ENCODE data around the gene CROCC2.

The CROCC2 gene

GRCh38 chr2:240884221-240884620 lies 21.9 kb upstream of the CROCC2 start:
- no peaks in the 10 kb centered on the region for H3F3A ChIP-seq (ENCODE audit: control insufficient read depth, insufficient read depth)
- peaks cover 3% of the 10 kb centered on the region; the same call in 1 of the 2 replicates for H3K27me3 ChIP-seq (ENCODE audit: control insufficient read depth, low read length)
- H3K4me1 ChIP-seq (ENCODE audit: control insufficient read depth, low read length): peaks cover 5% of the 10 kb centered on the region; the same call in 1 of the 2 replicates
- no peak overlapping the region for H3K4me2 ChIP-seq (ENCODE audit: low read length)
- H3K9me3 ChIP-seq (ENCODE audit: control insufficient read depth, insufficient read depth, low read length): no peaks in the 10 kb centered on the region
- no peak overlapping the region for H3K4me3 ChIP-seq (ENCODE audit: low read length)
- no peaks in the 10 kb centered on the region for H3K9me2 ChIP-seq (replicated peaks; ENCODE audit: control insufficient read depth, low read length)
- TF ChIP-seq CTCF (IDR thresholded peaks at IDR 0.05; ENCODE audit: low read depth, low read length, poor library complexity, severe bottlenecking) (no peak), EZH2phosphoT487 (IDR thresholded peaks at IDR 0.05; ENCODE audit: borderline replicate concordance, low read length) (no peak)
- no peaks in the 10 kb centered on the region for H3K79me2 ChIP-seq (ENCODE audit: control insufficient read depth, low read length)
- H3K36me3 ChIP-seq (ENCODE audit: control insufficient read depth, low read length): no peaks in the 10 kb centered on the region
- no peak overlapping the region for H3K27ac ChIP-seq (ENCODE audit: low read depth, low read length)
- no peaks in the 10 kb centered on the region for H4K20me1 ChIP-seq (ENCODE audit: control insufficient read depth, insufficient read depth, low read depth, low read length)

GRCh38 chr2:240884745-240885144 lies 21.4 kb upstream of the CROCC2 start:
- Histone ChIP-seq H3K4me1 (ENCODE audit: control insufficient read depth, low read length) (peaks cover 5% of the 10 kb centered on the region; the same call in 1 of the 2 replicates), H3K36me3 (ENCODE audit: control insufficient read depth, low read length) (no peaks in the 10 kb centered on the region), H3K27ac (ENCODE audit: low read depth, low read length) (no peak overlapping the region), H3K9me2 (replicated peaks; ENCODE audit: control insufficient read depth, low read length) (no peaks in the 10 kb centered on the region), H3K4me2 (ENCODE audit: low read length) (no peak overlapping the region), H4K20me1 (ENCODE audit: control insufficient read depth, insufficient read depth, low read depth, low read length) (no peaks in the 10 kb centered on the region), H3K9me3 (ENCODE audit: control insufficient read depth, insufficient read depth, low read length) (no peaks in the 10 kb centered on the region), H3K27me3 (ENCODE audit: control insufficient read depth, low read length) (peaks cover 3% of the 10 kb centered on the region; the same call in 1 of the 2 replicates), H3K79me2 (ENCODE audit: control insufficient read depth, low read length) (no peaks in the 10 kb centered on the region), H3K4me3 (ENCODE audit: low read length) (no peak overlapping the region), H3F3A (ENCODE audit: control insufficient read depth, insufficient read depth) (no peaks in the 10 kb centered on the region)
- TF ChIP-seq CTCF (IDR thresholded peaks at IDR 0.05; ENCODE audit: low read depth, low read length, poor library complexity, severe bottlenecking) (no peak), EZH2phosphoT487 (IDR thresholded peaks at IDR 0.05; ENCODE audit: borderline replicate concordance, low read length) (no peak)

- H3K4me1 ChIP-seq (ENCODE audit: control insufficient read depth, low read length): peaks cover 5% of the 10 kb centered on the region; the same call in 1 of the 2 replicates
- H3K4me2 ChIP-seq (ENCODE audit: low read length): no peak overlapping the region
- no peaks in the 10 kb centered on the region for H3K9me2 ChIP-seq (replicated peaks; ENCODE audit: control insufficient read depth, low read length)
- no peaks in the 10 kb centered on the region for H3K79me2 ChIP-seq (ENCODE audit: control insufficient read depth, low read length)
- no peaks in the 10 kb centered on the region for H3K36me3 ChIP-seq (ENCODE audit: control insufficient read depth, low read length)
- H3K9me3 ChIP-seq (ENCODE audit: control insufficient read depth, insufficient read depth, low read length): no peaks in the 10 kb centered on the region
- peaks cover 3% of the 10 kb centered on the region; the same call in 1 of the 2 replicates for H3K27me3 ChIP-seq (ENCODE audit: control insufficient read depth, low read length)
- H4K20me1 ChIP-seq (ENCODE audit: control insufficient read depth, insufficient read depth, low read depth, low read length): no peaks in the 10 kb centered on the region
- H3F3A ChIP-seq (ENCODE audit: control insufficient read depth, insufficient read depth): no peaks in the 10 kb centered on the region
- TF ChIP-seq CTCF (IDR thresholded peaks at IDR 0.05; ENCODE audit: low read depth, low read length, poor library complexity, severe bottlenecking): no peak
- TF ChIP-seq EZH2phosphoT487 (IDR thresholded peaks at IDR 0.05; ENCODE audit: borderline replicate concordance, low read length): no peak
- H3K27ac ChIP-seq (ENCODE audit: low read depth, low read length): no peak overlapping the region
- no peak overlapping the region for H3K4me3 ChIP-seq (ENCODE audit: low read length)
These were observed 20.6 kb upstream of the CROCC2 start for GRCh38 chr2:240885566-240885965.
